HG03025 (cell line): ENCODE data around the gene RPL3.

Experiments used
- ATAC-seq: cut with Tn5 transposase; IDR thresholded peaks from one replicate; pipeline ENCODE4 v1.9.1; 2021; ENCODE audit warnings: mild to moderate bottlenecking, moderate library complexity; ENCODE audit not compliant: unreplicated experiment, low FRiP score

The RPL3 gene

GRCh38 chr22:39318507-39319283 lies 728 bp downstream of the RPL3 start:
- peak; percentile 19 for ATAC-seq

GRCh38 chr22:39317775-39318506 lies 1.5 kb downstream of the RPL3 start:
- ATAC-seq: no peak

GRCh38 chr22:39317084-39317774 lies 2.2 kb downstream of the RPL3 start:
- no peak for ATAC-seq

GRCh38 chr22:39316440-39317083 lies 2.9 kb downstream of the RPL3 start:
- ATAC-seq: no peak

GRCh38 chr22:39315389-39315788 lies 4.0 kb downstream of the RPL3 start:
- no peak for ATAC-seq

GRCh38 chr22:39314251-39314971 lies 5.0 kb downstream of the RPL3 start:
- no peak for ATAC-seq

- no peak for ATAC-seq
Observed at GRCh38 chr22:39313258-39314001, 6.0 kb downstream of the RPL3 start.

GRCh38 chr22:39312410-39312809 lies 7.0 kb downstream of the RPL3 start:
- no peak for ATAC-seq

- no peak for ATAC-seq
Observed at GRCh38 chr22:39311592-39312400, 7.6 kb downstream of the RPL3 start.

- no peak for ATAC-seq
Observed at GRCh38 chr22:39309881-39310714, 9.3 kb downstream of the RPL3 start.

GRCh38 chr22:39309364-39309861 lies 10.0 kb downstream of the RPL3 start:
- ATAC-seq: no peak

GRCh38 chr22:39308614-39309363 lies 10.6 kb downstream of the RPL3 start:
- ATAC-seq: no peak

GRCh38 chr22:39306456-39307361 lies 12.7 kb downstream of the RPL3 start:
- no peak for ATAC-seq

- no peak for ATAC-seq
Observed at GRCh38 chr22:39303892-39304671, 15.3 kb downstream of the RPL3 start.

- ATAC-seq: no peak
Observed at GRCh38 chr22:39303358-39303757, 16.1 kb downstream of the RPL3 start.
